GM21786 (cell line): Measurements from ENCODE around the gene GRM5.
"Not testable (repeated sequence)": the region's sequence is repeated elsewhere in the genome, so short reads cannot be mapped to it uniquely, and the experiment has no call there.

Source experiments
- ATAC-seq: cut with Tn5 transposase; IDR thresholded peaks from one replicate; pipeline ENCODE4 v1.9.1; 2021; ENCODE audit not compliant: unreplicated experiment

GRM5 gene

GRCh38 chr11:88843766-88844426 lies 221.9 kb downstream of the GRM5 start:
- not testable (repeated sequence) for ATAC-seq

- not testable (repeated sequence) for ATAC-seq
These were observed 227.6 kb downstream of the GRM5 start for GRCh38 chr11:88838139-88838538.

GRCh38 chr11:88835709-88836108 lies 230.1 kb downstream of the GRM5 start:
- ATAC-seq, result not testable (repeated sequence)

GRCh38 chr11:88831303-88831890 lies 234.4 kb downstream of the GRM5 start:
- no peak for ATAC-seq

GRCh38 chr11:88827018-88827676 lies 238.6 kb downstream of the GRM5 start:
- no peak for ATAC-seq

GRCh38 chr11:88819616-88820015 lies 246.2 kb downstream of the GRM5 start:
- no peak for ATAC-seq

GRCh38 chr11:88818978-88819377 lies 246.8 kb downstream of the GRM5 start:
- no peak for ATAC-seq

- no peak for ATAC-seq
These were observed 250.3 kb downstream of the GRM5 start for GRCh38 chr11:88815505-88815904.

GRCh38 chr11:88814076-88814475 lies 251.7 kb downstream of the GRM5 start:
- peak; percentile 39 for ATAC-seq

GRCh38 chr11:88813233-88813915 lies 252.4 kb downstream of the GRM5 start:
- peak; percentile 83 for ATAC-seq

- ATAC-seq, result no peak
These were observed 255.2 kb downstream of the GRM5 start for GRCh38 chr11:88810420-88811097.

- ATAC-seq, result no peak
These were observed 256.7 kb downstream of the GRM5 start for GRCh38 chr11:88809126-88809525.

GRCh38 chr11:88807349-88807748 lies 258.4 kb downstream of the GRM5 start:
- no peak for ATAC-seq

- no peak for ATAC-seq
These were observed 259.4 kb downstream of the GRM5 start for GRCh38 chr11:88806410-88806809.

GRCh38 chr11:88801484-88802123 lies 264.2 kb downstream of the GRM5 start:
- no peak for ATAC-seq

- no peak for ATAC-seq
These were observed 265.8 kb downstream of the GRM5 start for GRCh38 chr11:88799771-88800500.

GRCh38 chr11:88790182-88790581 lies 275.6 kb downstream of the GRM5 start:
- no peak for ATAC-seq

GRCh38 chr11:88779577-88779976 lies 286.2 kb downstream of the GRM5 start:
- no peak for ATAC-seq

- no peak for ATAC-seq
These were observed 295.2 kb downstream of the GRM5 start for GRCh38 chr11:88770475-88771079.

GRCh38 chr11:88744140-88744539 lies 321.6 kb downstream of the GRM5 start:
- no peak for ATAC-seq
